Panc1 (cell line): ENCODE measurements around the gene NARS2. TPM values are rescaled to one million over a fixed set of nuclear protein-coding genes. Genes with fewer than 3 reads are reported as not detected.
"Not testable (repeated sequence)": the region's sequence is repeated elsewhere in the genome, so short reads cannot be mapped to it uniquely, and the experiment has no call there.

ENCODE experiments used
- ATAC-seq: fragments of 200-7000 bp; cut with Tn5 transposase; 2 replicates; pipeline ENCODE4 v1.9.1; 2020; ENCODE audit warnings: mild to moderate bottlenecking, moderate library complexity
- BruUV-seq: library from RNA; stranded (reverse); fragments of 400-500 nt; replicated peaks from 2 replicates; lab custom pipeline; 2021; lab: Mats Ljungman, UMichigan
- CTCF ChIA-PET: fragments of 300-600 bp; sonication (Branson Sonifier 250); formaldehyde crosslinking; loops from one replicate; lab custom pipeline; 2022; ENCODE audit warnings: antibody characterized with exemption; lab: Charles Lee
- POLR2A ChIA-PET: fragments of 300-600 bp; sonication (Branson Sonifier 250); formaldehyde crosslinking; loops from one replicate; lab custom pipeline; 2022; ENCODE audit warnings: antibody characterized with exemption; lab: Charles Lee
- DNase-seq: peaks from one replicate; pipeline ENCODE4 v3.0.0-alpha.2; 2010; ENCODE audit warnings: low read depth, low spot score
- H3K27ac ChIP-seq: 2 replicates; pipeline ENCODE4 v1.5.1; 2011; ENCODE audit warnings: mild to moderate bottlenecking, low read length, inconsistent platforms
- H3K27me3 ChIP-seq: fragments of 200-500 bp; sonication (Bioruptor generic); 2 replicates; pipeline ENCODE4 v1.6.0; 2014; ENCODE audit warnings: low read length, inconsistent platforms; ENCODE audit not compliant: control insufficient read depth, insufficient read depth
- H3K36me3 ChIP-seq: fragments of 200-500 bp; sonication (Bioruptor generic); 2 replicates; pipeline ENCODE4 v1.5.1; 2014; ENCODE audit warnings: inconsistent platforms, mild to moderate bottlenecking, low read length, moderate library complexity; ENCODE audit not compliant: control insufficient read depth, insufficient read depth
- H3K4me1 ChIP-seq: 2 replicates; pipeline ENCODE4 v1.5.1; 2011; ENCODE audit warnings: inconsistent platforms, mild to moderate bottlenecking, low read length, moderate library complexity; ENCODE audit not compliant: control insufficient read depth, insufficient read depth
- H3K4me3 ChIP-seq, 2 experiments: 2 replicates each; pipeline ENCODE4 v1.5.1; 2011 to 2012; ENCODE audit warnings: low read depth in 2 of 2, low read length in 2 of 2, mild to moderate bottlenecking in 2 of 2, inconsistent platforms in 1 of 2, moderate library complexity in 1 of 2
- H3K9me3 ChIP-seq: fragments of 200-500 bp; sonication (Bioruptor generic); 2 replicates; pipeline ENCODE4 v1.5.1; 2014; ENCODE audit warnings: low read depth, mild to moderate bottlenecking, inconsistent platforms, low read length, moderate library complexity; ENCODE audit not compliant: control insufficient read depth, insufficient read depth
- CTCF ChIP-seq: fragments of 450-650 bp; IDR thresholded peaks from 2 replicates; pipeline ENCODE4 v1.5.1; 2017; ENCODE audit warnings: mild to moderate bottlenecking
- POLR2AphosphoS5 ChIP-seq: IDR thresholded peaks from 2 replicates; pipeline ENCODE4 v1.6.1; 2012; ENCODE audit warnings: mild to moderate bottlenecking, low read depth, low read length, moderate library complexity
- REST ChIP-seq, 2 experiments: IDR thresholded peaks; 2 replicates each; pipeline ENCODE4 v1.6.1; 2011 to 2012; ENCODE audit warnings: low read depth in 2 of 2, control low read depth in 1 of 2, low read length in 1 of 2, mild to moderate bottlenecking in 1 of 2, moderate library complexity in 1 of 2; ENCODE audit not compliant: insufficient read depth in 1 of 2
- SIN3A ChIP-seq: IDR thresholded peaks from 2 replicates; pipeline ENCODE4 v1.6.1; 2012; ENCODE audit warnings: low read depth, mild to moderate bottlenecking, low read length, moderate library complexity, borderline replicate concordance; ENCODE audit not compliant: insufficient read depth
- TCF7L2 ChIP-seq: IDR thresholded peaks from 2 replicates; pipeline ENCODE4 v1.6.1; 2011; ENCODE audit warnings: mild to moderate bottlenecking, low read depth, low read length, inconsistent platforms
- in situ Hi-C: cut with HindIII; loops from 2 replicates; pipeline ENCODE4 v1.10.0; 2016; ENCODE audit warnings: low sequenced_read_pairs, low pct_unique_long_range_greater_than_20kb
- intact Hi-C: fragments of 100-400 bp; cut with micrococcal nuclease; formaldehyde crosslinking; loops from one replicate; pipeline ENCODE4 v1.10.0; 2022; ENCODE audit not compliant: unreplicated experiment
- total RNA-seq: library from RNA; stranded (reverse); gene quantifications from one replicate; pipeline ENCODE4 v1.2.1, GENCODE V29; 2021; ENCODE audit not compliant: unreplicated experiment

The NARS2 gene
- total RNA-seq, 1 experiment from 2014 or later: 29.8 TPM

GRCh38 chr11:78514922-78515502, 59.7 kb downstream of the NARS2 start:
- Histone ChIP-seq H3K27ac (no peak overlapping the region), H3K36me3 (no peaks in the 10 kb centered on the region), H3K9me3 (peaks cover 8% of the 10 kb centered on the region; the same call in 1 of the 2 replicates), H3K4me1 (no peaks in the 10 kb centered on the region), H3K4me3 (no peak overlapping the region), H3K27me3 (no peaks in the 10 kb centered on the region)
- TF ChIP-seq TCF7L2: no peak
- TF ChIP-seq REST (IDR thresholded peaks at IDR 0.05; ENCODE audit: insufficient read depth in 1 of 2, low read depth in 2 of 2, low read length in 1 of 2): no peak
- TF ChIP-seq SIN3A: no peak
- TF ChIP-seq CTCF: no peak
- ChIA-PET POLR2A (no interaction called here), CTCF (no interaction called here)
- in situ Hi-C loops (no loop called here), intact Hi-C loops (no loop called here)
- BruUV-seq: no TSS peak
- ATAC-seq (no peak), DNase-seq (no peak)

GRCh38 chr11:78513085-78513484, 61.6 kb downstream of the NARS2 start:
- in situ Hi-C loops, DNase-seq, POLR2A ChIA-PET, H3K27me3 ChIP-seq, intact Hi-C loops, BruUV-seq, ATAC-seq, H3K9me3 ChIP-seq, H3K36me3 ChIP-seq, CTCF ChIA-PET, H3K4me3 ChIP-seq, H3K4me1 ChIP-seq, H3K27ac ChIP-seq: not testable (repeated sequence)

- H3K36me3 ChIP-seq: no peaks in the 10 kb centered on the region
- H3K27me3 ChIP-seq: no peaks in the 10 kb centered on the region
- DNase-seq (no peak), ATAC-seq (no peak)
- ChIA-PET POLR2A (no interaction called here), CTCF (no interaction called here)
- no peak overlapping the region for H3K4me3 ChIP-seq
- H3K27ac ChIP-seq: no peak overlapping the region
- no peaks in the 10 kb centered on the region for H3K4me1 ChIP-seq
- TF ChIP-seq SIN3A (no peak), TCF7L2 (no peak), CTCF (no peak), POLR2AphosphoS5 (no peak), REST (IDR thresholded peaks at IDR 0.05; ENCODE audit: insufficient read depth in 1 of 2, low read depth in 2 of 2, low read length in 1 of 2) (no peak)
- intact Hi-C loops: no loop called here
- H3K9me3 ChIP-seq: peaks cover 9% of the 10 kb centered on the region; the same call in 1 of the 2 replicates
- in situ Hi-C loops: no loop called here
- BruUV-seq: no TSS peak
Observed at GRCh38 chr11:78510597-78510996, 64.1 kb downstream of the NARS2 start.
